HEK293T (cell line): ENCODE results near the gene MPRIP.

Experiments
- CTCF ChIA-PET: fragments of 350-600 bp; formaldehyde crosslinking; extraction: SDS; loops from one replicate; lab custom pipeline; 2021; ENCODE audit warnings: antibody characterized with exemption, inconsistent platforms; lab: Yijun Ruan, JAX
- POLR2A ChIA-PET: fragments of 350-600 bp; formaldehyde crosslinking; extraction: SDS; loops from one replicate; lab custom pipeline; 2020; ENCODE audit warnings: antibody characterized with exemption, inconsistent platforms; lab: Yijun Ruan, JAX
- DNase-seq: peaks from one replicate; pipeline ENCODE4 v3.0.0; 2012; ENCODE audit warnings: mixed read lengths; ENCODE audit errors: extremely low spot score
- ARNT ChIP-seq: fragments of 450-650 bp; IDR thresholded peaks from 2 replicates; pipeline ENCODE4 v1.6.1; 2017; ENCODE audit warnings: mild to moderate bottlenecking
- BHLHE40 ChIP-seq: fragments of 450-650 bp; IDR thresholded peaks from 2 replicates; pipeline ENCODE4 v1.6.1; 2016; ENCODE audit warnings: mild to moderate bottlenecking, moderate library complexity, borderline replicate concordance
- CTBP1 ChIP-seq: fragments of 450-650 bp; IDR thresholded peaks from 2 replicates; pipeline ENCODE4 v1.6.1; 2016; ENCODE audit warnings: borderline replicate concordance
- ELF4 ChIP-seq: fragments of 450-650 bp; IDR thresholded peaks from 2 replicates; pipeline ENCODE4 v1.6.1; 2017; ENCODE audit warnings: antibody characterized with exemption
- FOXA1 ChIP-seq: fragments of 450-650 bp; IDR thresholded peaks from 2 replicates; pipeline ENCODE4 v1.6.1; 2016; ENCODE audit warnings: mild to moderate bottlenecking
- FOXK2 ChIP-seq: fragments of 450-650 bp; IDR thresholded peaks from 2 replicates; pipeline ENCODE4 v1.6.1; 2016; ENCODE audit warnings: mild to moderate bottlenecking
- FOXM1 ChIP-seq: fragments of 450-650 bp; IDR thresholded peaks from 2 replicates; pipeline ENCODE4 v1.6.1; 2017; ENCODE audit warnings: mild to moderate bottlenecking, borderline replicate concordance
- HDGF ChIP-seq: fragments of 450-650 bp; IDR thresholded peaks from 2 replicates; pipeline ENCODE4 v1.6.1; 2017; ENCODE audit warnings: antibody characterized with exemption, borderline replicate concordance
- L3MBTL2 ChIP-seq: fragments of 450-650 bp; conservative IDR thresholded peaks from 2 replicates; pipeline ENCODE4 v1.6.1; 2016; ENCODE audit warnings: mild to moderate bottlenecking
- LEF1 ChIP-seq: fragments of 450-650 bp; IDR thresholded peaks from 2 replicates; pipeline ENCODE4 v1.6.1; 2017; ENCODE audit warnings: mild to moderate bottlenecking, borderline replicate concordance
- NFRKB ChIP-seq: fragments of 450-650 bp; IDR thresholded peaks from 2 replicates; pipeline ENCODE4 v1.6.1; 2016; ENCODE audit warnings: mild to moderate bottlenecking, moderate library complexity
- PKNOX1 ChIP-seq: fragments of 450-650 bp; IDR thresholded peaks from 2 replicates; pipeline ENCODE4 v1.6.1; 2016
- SP1 ChIP-seq: fragments of 450-650 bp; IDR thresholded peaks from 2 replicates; pipeline ENCODE4 v1.6.1; 2017
- SUZ12 ChIP-seq: fragments of 450-650 bp; IDR thresholded peaks from 2 replicates; pipeline ENCODE4 v1.6.1; 2016; ENCODE audit warnings: mild to moderate bottlenecking
- TARDBP ChIP-seq: fragments of 450-650 bp; IDR thresholded peaks from 2 replicates; pipeline ENCODE4 v1.6.1; 2016
- ZNF384 ChIP-seq: fragments of 450-650 bp; IDR thresholded peaks from 2 replicates; pipeline ENCODE4 v1.6.1; 2016

MPRIP gene

DNA sequence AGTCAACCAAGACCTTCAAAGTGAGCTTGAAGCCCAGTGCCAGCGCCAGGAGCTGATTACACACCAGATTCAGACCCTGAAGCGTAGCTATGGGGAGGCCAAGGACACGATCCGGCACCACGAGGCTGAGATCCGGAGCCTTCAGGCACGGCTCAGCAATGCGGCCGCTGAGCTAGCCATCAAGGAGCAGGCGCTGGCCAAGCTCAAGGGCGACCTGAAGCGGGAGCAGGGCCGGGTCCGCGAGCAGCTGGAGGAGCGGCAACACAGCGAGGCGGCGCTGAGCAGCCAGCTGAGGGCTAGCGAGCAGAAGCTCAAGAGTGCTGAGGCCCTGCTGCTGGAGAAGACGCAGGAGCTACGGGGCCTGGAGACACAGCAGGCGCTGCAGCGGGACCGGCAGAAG is 121.9 kb downstream of the MPRIP start:
- ChIA-PET POLR2A (no interaction called here), CTCF (interaction anchor here (1.3 kb wide), 1 partner anchor 22 kb away, joined by 5 read pairs; no protein-coding TSS in a partner anchor)
- no peak for DNase-seq

DNA sequence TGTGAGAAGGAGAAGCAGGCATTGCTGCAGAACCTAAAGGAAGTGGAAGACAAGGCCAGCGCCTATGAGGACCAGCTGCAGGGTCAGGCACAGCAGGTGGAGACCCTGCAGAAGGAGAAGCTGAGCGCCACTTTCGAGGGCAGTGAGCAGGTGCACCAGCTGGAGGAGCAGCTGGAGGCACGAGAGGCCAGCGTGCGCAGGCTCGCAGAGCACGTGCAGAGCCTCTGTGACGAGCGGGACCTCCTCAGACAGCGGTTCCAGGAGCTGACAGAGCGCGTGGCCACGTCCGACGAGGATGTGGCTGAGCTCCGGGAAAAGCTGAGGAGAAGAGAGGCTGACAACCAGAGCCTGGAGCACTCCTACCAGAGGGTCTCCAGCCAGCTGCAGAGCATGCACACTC is 122.4 kb downstream of the MPRIP start:
- ChIA-PET POLR2A (no interaction called here), CTCF (interaction anchor here (1.3 kb wide), 1 partner anchor 23 kb away, joined by 5 read pairs; no protein-coding TSS in a partner anchor)
- TF ChIP-seq LEF1 = no peak
- no peak for TF ChIP-seq L3MBTL2
- no peak for TF ChIP-seq ARNT
- TF ChIP-seq FOXM1 = no peak
- no peak for TF ChIP-seq FOXK2
- no peak for TF ChIP-seq SUZ12
- no peak for TF ChIP-seq TARDBP
- no peak for TF ChIP-seq SP1
- no peak for TF ChIP-seq BHLHE40
- no peak for TF ChIP-seq ELF4
- TF ChIP-seq PKNOX1 = no peak
- TF ChIP-seq NFRKB = no peak
- no peak for TF ChIP-seq ZNF384
- TF ChIP-seq CTBP1 = no peak
- DNase-seq = no peak

More for the DNA sequence above, 121.9 kb downstream of the MPRIP start:
- no peak for TF ChIP-seq L3MBTL2
- TF ChIP-seq ELF4 = no peak
- no peak for TF ChIP-seq BHLHE40
- TF ChIP-seq HDGF = no peak
- no peak for TF ChIP-seq ARNT
- TF ChIP-seq TARDBP = no peak
- no peak for TF ChIP-seq NFRKB
- no peak for TF ChIP-seq SP1
- no peak for TF ChIP-seq LEF1
- no peak for TF ChIP-seq CTBP1
- no peak for TF ChIP-seq FOXM1
- no peak for TF ChIP-seq PKNOX1
- no peak for TF ChIP-seq FOXA1
- TF ChIP-seq FOXK2 = no peak
- TF ChIP-seq SUZ12 = no peak
- no peak for TF ChIP-seq ZNF384

GRCh38 chr17:17165666-17166308 is 123.5 kb downstream of the MPRIP start:
- TF ChIP-seq CTBP1 (no peak), ELF4 (no peak), BHLHE40 (no peak), NFRKB (no peak), FOXM1 (no peak), FOXK2 (no peak), TARDBP (no peak), SUZ12 (no peak), ZNF384 (no peak), SP1 (no peak)
- DNase-seq = no peak
- POLR2A ChIA-PET = no interaction called here
- CTCF ChIA-PET = no interaction called here

GRCh38 chr17:17166446-17166845 is 124.2 kb downstream of the MPRIP start:
- DNase-seq = no peak
- ChIA-PET POLR2A (no interaction called here), CTCF (no interaction called here)
- TF ChIP-seq LEF1 (no peak), PKNOX1 (no peak), ZNF384 (no peak), BHLHE40 (no peak), HDGF (no peak), L3MBTL2 (no peak), FOXM1 (no peak), TARDBP (no peak), SUZ12 (no peak), NFRKB (no peak), ELF4 (no peak), FOXK2 (no peak), SP1 (no peak), ARNT (no peak), CTBP1 (no peak), FOXA1 (no peak)

DNA sequence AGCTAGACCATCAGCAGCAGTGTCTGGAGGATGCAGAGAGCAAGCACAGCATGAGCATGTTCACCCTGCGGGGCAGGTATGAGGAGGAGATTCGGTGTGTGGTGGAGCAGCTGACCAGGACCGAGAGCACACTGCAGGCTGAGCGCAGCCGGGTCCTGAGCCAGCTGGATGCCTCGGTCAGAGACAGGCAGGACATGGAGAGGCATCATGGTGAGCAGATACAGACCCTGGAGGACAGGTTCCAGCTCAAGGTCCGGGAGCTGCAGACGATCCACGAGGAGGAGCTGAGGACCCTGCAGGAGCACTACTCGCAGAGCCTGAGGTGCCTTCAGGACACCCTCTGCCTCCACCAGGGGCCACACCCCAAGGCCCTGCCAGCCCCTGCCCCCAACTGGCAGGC is 125.1 kb downstream of the MPRIP start:
- ChIA-PET POLR2A (no interaction called here), CTCF (interaction anchor here (0.6 kb wide), 1 partner anchor 10 kb away, joined by 4 read pairs; no protein-coding TSS in a partner anchor)
- TF ChIP-seq HDGF (no peak), CTBP1 (no peak), FOXA1 (no peak), L3MBTL2 (no peak), LEF1 (no peak), FOXM1 (no peak), PKNOX1 (no peak), ELF4 (no peak), FOXK2 (no peak), ARNT (no peak), SP1 (no peak), NFRKB (no peak), TARDBP (no peak), SUZ12 (no peak), BHLHE40 (no peak), ZNF384 (no peak)
- no peak for DNase-seq
